NCI-H2081 treated with DMSO at 0.1 percent for 48 hours (cell line): Measurements from ENCODE around the gene RAB24.
"Not testable (repeated sequence)": the region's sequence is repeated elsewhere in the genome, so short reads cannot be mapped to it uniquely, and the experiment has no call there.

Experiments used
- DNase-seq: peaks from one replicate; lab custom pipeline; 2025; lab: John Stamatoyannopoulos, UW

The RAB24 gene

GRCh38 chr5:177310757-177311391, 7.4 kb upstream of the RAB24 start:
- DNase-seq, result no peak

GRCh38 chr5:177310332-177310731, 6.8 kb upstream of the RAB24 start:
- no peak for DNase-seq

GRCh38 chr5:177309351-177310191, 6.1 kb upstream of the RAB24 start:
- DNase-seq, result no peak

- DNase-seq, result no peak
Measured at GRCh38 chr5:177308740-177309139, 5.2 kb upstream of the RAB24 start.

GRCh38 chr5:177307544-177308363, 4.2 kb upstream of the RAB24 start:
- no peak for DNase-seq

- no peak for DNase-seq
Measured at GRCh38 chr5:177306674-177307543, 3.4 kb upstream of the RAB24 start.

- not testable (repeated sequence) for DNase-seq
Measured at GRCh38 chr5:177306103-177306640, 2.7 kb upstream of the RAB24 start.

- no peak for DNase-seq
Measured at GRCh38 chr5:177304392-177305119, 1.0 kb upstream of the RAB24 start.

- no peak for DNase-seq
Measured at GRCh38 chr5:177303925-177304391, 439 bp upstream of the RAB24 start.

- no peak for DNase-seq
Measured at GRCh38 chr5:177302354-177303110, 987 bp downstream of the RAB24 start.

GRCh38 chr5:177301503-177302165, 1.9 kb downstream of the RAB24 start:
- peak; percentile 19 for DNase-seq

GRCh38 chr5:177300951-177301350, 2.6 kb downstream of the RAB24 start:
- DNase-seq, result no peak

- DNase-seq, result no peak
Measured at GRCh38 chr5:177300236-177300880, 3.2 kb downstream of the RAB24 start.

- DNase-seq, result no peak
Measured at GRCh38 chr5:177299697-177300096, 3.8 kb downstream of the RAB24 start.

GRCh38 chr5:177297922-177298321, 5.6 kb downstream of the RAB24 start:
- DNase-seq, result no peak

- peak; percentile 21 for DNase-seq
Measured at GRCh38 chr5:177296581-177296980, 6.9 kb downstream of the RAB24 start.

- no peak for DNase-seq
Measured at GRCh38 chr5:177295924-177296323, 7.6 kb downstream of the RAB24 start.

GRCh38 chr5:177294632-177295031, 8.9 kb downstream of the RAB24 start:
- DNase-seq, result no peak
